ENCODE results near the gene TMCO2.
"Not testable (repeated sequence)": the region's sequence is repeated elsewhere in the genome, so short reads cannot be mapped to it uniquely, and the experiment has no call there.

TMCO2 gene

DNA sequence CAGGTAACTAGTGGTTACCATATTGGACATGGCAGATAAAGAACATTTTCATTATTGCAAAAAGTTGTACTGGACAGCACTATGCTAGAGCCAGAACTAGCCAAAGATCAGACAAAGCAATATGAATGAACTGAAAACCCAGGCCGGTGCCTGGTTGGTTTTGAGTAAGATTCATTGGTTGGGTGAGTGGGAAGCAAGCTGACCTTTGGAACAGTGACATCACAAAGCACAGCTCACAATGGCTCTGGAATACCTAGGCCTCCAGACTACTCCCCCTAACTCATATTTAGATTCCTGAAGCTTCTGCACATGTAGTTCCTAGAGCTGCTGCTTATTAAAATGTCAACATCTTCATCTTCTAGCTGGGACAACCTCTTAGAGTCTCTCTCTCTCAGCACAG lies at the start of gene TMCO2:
Gene TMCO2 (plus strand): TSS at position 283 of the 400 bp plus-strand sequence. CDS start 57 bp downstream, at position 340.
- no peak for DNase-seq (ENCODE audit: low read depth)

DNA sequence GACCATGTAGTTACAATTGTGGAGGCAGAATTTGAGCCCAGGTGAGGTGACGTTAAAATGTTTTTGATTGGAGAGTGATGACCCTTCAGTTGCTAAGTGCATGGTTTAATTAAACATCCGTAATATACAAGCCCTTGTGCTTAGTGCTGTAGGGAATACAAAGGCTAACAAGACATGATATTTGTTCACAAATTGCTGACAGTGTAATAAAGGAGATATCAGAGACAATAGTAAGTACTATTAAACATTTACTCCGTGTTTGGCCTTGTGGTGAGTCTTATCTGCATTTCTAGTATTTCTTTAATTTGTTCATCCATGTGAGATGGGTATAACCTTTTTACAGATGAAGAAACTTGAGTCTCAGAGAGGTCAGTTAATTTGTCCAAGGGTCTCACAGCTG lies 48.6 kb upstream of the TMCO2 start:
- no peak for DNase-seq (ENCODE audit: low read depth)

GRCh38 chr1:40204856-40205255 lies 42.9 kb upstream of the TMCO2 start:
- no peak for DNase-seq (ENCODE audit: low read depth)

- DNase-seq (ENCODE audit: low read depth) = no peak
Measured at GRCh38 chr1:40210511-40211204, 37.1 kb upstream of the TMCO2 start.

DNA sequence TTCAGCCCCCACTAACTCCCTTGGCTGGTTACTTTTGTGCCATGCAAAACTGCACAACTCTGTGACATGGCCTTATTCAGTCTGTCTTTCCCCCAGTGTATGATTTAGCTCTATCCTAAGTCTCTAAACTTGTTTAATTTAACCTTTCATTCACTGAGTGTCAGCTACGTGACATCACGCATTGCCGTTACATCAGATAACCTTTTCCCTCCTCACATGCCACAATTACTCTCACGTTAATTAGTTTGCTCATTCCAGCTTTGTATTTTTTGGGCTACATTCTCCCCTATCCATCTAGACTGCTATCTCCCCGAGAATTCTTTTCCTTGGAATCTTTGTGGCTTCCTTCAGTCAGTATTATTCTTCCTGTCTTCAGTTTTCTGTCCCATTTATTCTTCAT lies 29.4 kb upstream of the TMCO2 start:
- DNase-seq (ENCODE audit: low read depth) = no peak

DNA sequence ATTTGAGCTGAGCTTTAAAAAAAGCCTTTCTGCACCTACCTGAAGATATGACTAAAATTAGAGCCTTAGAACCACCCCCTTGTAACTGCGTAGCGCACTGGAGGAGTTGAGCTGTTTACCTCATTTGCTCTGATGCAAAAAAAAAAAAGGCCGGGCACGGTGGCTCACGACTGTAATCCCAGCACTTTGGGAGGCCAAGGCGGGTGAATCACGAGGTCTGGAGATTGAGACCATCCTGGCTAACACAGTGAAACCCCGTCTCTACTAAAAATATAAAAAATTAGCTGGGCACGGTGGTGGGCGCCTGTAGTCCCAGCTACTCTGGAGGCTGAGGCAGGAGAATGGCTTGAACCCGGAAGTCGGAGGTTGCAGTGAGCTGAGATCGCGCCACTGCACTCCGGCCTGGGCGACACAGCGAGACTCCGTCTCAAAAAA lies 26.2 kb upstream of the TMCO2 start:
- DNase-seq (ENCODE audit: low read depth) = not testable (repeated sequence)

- no peak for DNase-seq (ENCODE audit: low read depth)
Measured at GRCh38 chr1:40221977-40222772, 25.6 kb upstream of the TMCO2 start.

DNA sequence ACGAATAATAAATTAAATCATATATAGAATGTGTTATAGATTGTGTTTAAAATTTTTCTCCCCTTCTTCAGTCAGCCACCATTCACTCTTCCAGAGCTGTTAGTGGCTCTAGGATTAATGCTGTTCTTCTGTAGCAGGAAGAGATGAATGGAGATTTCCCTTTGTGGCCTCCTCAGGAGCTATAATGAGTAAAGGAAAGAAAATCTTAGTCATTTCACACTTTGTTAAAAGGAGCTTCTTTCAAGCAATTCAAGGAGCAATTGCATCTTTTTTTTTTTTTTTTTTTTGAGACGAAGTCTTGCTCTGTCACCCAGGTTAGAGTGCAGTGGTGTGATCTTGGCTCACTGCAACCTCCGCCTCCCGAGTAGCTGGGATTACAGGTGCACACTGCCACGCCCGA lies 23.7 kb upstream of the TMCO2 start:
- DNase-seq (ENCODE audit: low read depth) = no peak

- no peak for DNase-seq (ENCODE audit: low read depth)
Measured at GRCh38 chr1:40226192-40226591, 21.5 kb upstream of the TMCO2 start.

DNA sequence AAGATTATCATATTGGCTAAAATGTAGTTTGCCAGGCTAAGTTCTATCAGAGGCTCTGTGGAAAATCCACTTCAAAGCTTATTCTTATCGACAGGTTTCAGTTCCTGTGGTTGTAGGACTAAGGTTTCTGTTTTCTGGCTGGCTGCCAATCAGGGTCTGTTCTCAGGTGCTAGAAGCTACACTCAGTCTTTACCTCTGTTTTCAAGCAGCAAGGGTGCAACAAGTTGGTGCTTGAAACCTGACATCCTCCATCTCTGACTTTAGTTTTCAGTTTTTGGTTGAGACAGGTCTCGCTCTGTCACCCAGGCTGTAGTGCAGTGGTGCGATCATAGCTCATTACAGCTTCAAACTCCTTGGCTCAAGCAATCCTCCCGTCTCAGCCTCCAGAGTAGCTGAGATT lies 15.3 kb upstream of the TMCO2 start:
- DNase-seq (ENCODE audit: low read depth) = peak; percentile 30

GRCh38 chr1:40239626-40240025 lies 8.1 kb upstream of the TMCO2 start:
- no peak for DNase-seq (ENCODE audit: low read depth)

- no peak for DNase-seq (ENCODE audit: low read depth)
Measured at GRCh38 chr1:40240390-40240789, 7.3 kb upstream of the TMCO2 start.

DNA sequence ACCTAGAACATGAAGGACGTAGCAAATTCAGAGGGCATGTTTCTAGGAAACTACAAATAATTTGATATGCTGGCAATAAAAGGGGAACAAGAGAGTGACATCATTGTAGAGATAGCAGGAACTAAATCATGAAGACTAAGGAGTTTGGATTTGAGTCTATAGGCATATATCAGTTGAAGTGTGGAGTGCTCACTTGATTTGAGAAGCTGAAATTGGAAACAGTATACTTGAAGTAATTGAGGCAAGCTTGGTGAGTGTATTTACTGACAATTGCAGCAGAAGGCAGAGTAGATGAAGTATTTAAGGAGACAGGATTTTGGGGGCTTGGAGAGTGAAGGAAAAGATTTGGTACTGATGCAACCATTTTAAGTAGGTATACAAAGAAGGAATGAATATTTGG lies 6.4 kb upstream of the TMCO2 start:
- DNase-seq (ENCODE audit: low read depth) = no peak

GRCh38 chr1:40243351-40243750 lies 4.4 kb upstream of the TMCO2 start:
- DNase-seq (ENCODE audit: low read depth) = no peak

- DNase-seq (ENCODE audit: low read depth) = no peak
Measured at GRCh38 chr1:40244138-40244744, 3.5 kb upstream of the TMCO2 start.

GRCh38 chr1:40245686-40246085 lies 2.1 kb upstream of the TMCO2 start:
- no peak for DNase-seq (ENCODE audit: low read depth)

GRCh38 chr1:40248412-40248811 lies 675 bp downstream of the TMCO2 start:
- DNase-seq (ENCODE audit: low read depth) = no peak

- DNase-seq (ENCODE audit: low read depth) = no peak
Measured at GRCh38 chr1:40251456-40251855, 3.7 kb downstream of the TMCO2 start.

GRCh38 chr1:40252601-40253000 lies 4.9 kb downstream of the TMCO2 start:
- DNase-seq (ENCODE audit: low read depth) = no peak

DNA sequence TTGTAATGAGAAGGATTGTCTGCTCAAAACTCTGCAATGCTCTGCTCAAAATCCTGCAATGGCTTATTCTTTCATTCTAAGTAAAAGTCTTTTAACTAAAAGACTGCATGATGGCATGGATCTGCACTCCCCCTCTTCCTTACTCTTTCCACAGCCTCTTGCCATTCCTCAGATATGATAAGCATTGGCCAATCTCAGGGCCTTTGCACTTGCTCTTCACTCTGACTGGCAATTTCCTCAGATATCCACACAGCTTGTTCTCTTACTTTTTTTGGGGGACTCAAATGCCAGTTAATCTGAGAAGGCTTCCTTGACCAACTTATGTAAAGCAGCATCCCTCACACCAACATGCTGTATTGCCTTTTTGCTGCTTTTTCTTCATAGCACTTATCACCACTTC lies 7.5 kb downstream of the TMCO2 start:
- no peak for DNase-seq (ENCODE audit: low read depth)

DNA sequence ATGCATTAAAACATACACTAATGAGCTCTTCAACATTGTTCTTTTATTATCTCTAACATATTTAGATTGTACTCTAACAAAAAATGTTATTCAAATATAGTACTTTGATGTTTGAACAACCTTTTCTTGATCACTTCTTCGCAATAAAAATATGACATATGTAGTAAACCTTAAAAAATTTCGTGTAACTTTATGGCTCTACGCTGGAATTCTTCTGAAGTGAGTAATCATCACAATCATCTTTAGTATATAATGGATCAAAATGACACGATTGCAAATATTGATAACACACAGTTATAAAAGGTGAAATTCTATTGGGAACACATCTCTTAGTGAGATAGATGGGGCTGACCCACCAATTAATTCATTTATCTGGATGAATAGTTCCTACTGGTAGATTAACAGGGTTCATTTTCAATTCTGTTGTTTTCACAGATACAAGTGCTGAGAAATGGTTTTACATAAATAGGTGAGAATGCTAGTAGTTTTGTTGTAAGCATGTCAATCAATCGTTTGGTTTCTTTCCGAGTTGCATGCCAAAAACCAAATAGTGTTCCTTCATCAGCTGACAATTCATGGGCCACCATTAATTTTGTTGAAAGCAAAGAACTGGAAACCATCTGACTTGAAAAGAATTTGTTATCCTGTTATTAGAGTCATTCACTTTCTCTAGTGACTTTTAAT lies 8.8 kb downstream of the TMCO2 start:
- DNase-seq (ENCODE audit: low read depth) = no peak

DNA sequence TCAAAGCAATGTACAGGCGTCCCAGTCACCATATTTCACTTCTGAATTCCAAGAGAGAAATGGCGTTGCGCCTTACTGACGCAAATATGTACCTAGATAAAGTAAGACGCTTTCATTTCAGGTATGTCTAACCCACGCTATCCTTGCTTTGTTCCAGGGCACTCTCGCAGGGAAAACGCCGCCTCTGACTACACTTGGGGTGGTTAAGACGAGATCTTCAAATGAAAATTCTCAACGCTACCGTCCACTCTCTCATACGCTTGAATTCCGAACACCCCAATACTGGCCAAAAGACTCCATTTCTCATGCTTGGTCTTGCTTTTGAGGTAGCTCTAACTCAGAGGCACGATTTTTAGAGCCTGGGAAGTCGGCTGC lies 9.6 kb downstream of the TMCO2 start:
- DNase-seq (ENCODE audit: low read depth) = no peak
